ENCODE measurements around the gene SNX15.

SNX15 gene

GRCh38 chr11:64998690-64999431 is 28.4 kb upstream of the SNX15 start:
- no peak overlapping the region for H3K4me3 ChIP-seq (replicated peaks; ENCODE audit: insufficient read depth, low read length)
- DNase-seq (ENCODE audit: low read depth in 1 of 2, low spot score in 1 of 2) = no peak
- H3K27me3 ChIP-seq (ENCODE audit: insufficient read depth, poor library complexity, severe bottlenecking) = no peaks in the 10 kb centered on the region
- H3K27ac ChIP-seq (replicated peaks) = no peak overlapping the region
- no peak for TF ChIP-seq CTCF (IDR thresholded peaks at IDR 0.05; ENCODE audit: insufficient read depth, low read length)
- TF ChIP-seq SPI1 (IDR thresholded peaks at IDR 0.05; ENCODE audit: borderline replicate concordance, low read depth) = no peak
- no peak for TF ChIP-seq POLR2AphosphoS5 (IDR thresholded peaks at IDR 0.05; ENCODE audit: low read depth)
- no peak for TF ChIP-seq GABPA (IDR thresholded peaks at IDR 0.05; ENCODE audit: low read depth)
- TF ChIP-seq REST (IDR thresholded peaks at IDR 0.05; ENCODE audit: insufficient replicate concordance, low read depth) = no peak

- no peak overlapping the region for H3K27ac ChIP-seq (replicated peaks)
- H3K27me3 ChIP-seq (ENCODE audit: insufficient read depth, poor library complexity, severe bottlenecking) = no peaks in the 10 kb centered on the region
Measured at GRCh38 chr11:64999478-64999877, 27.8 kb upstream of the SNX15 start.

More at GRCh38 chr11:64999478-64999877, 27.8 kb upstream of the SNX15 start:
- no peak for DNase-seq (ENCODE audit: low read depth in 1 of 2, low spot score in 1 of 2)
- H3K4me3 ChIP-seq (replicated peaks; ENCODE audit: insufficient read depth, low read length) = no peak overlapping the region
- TF ChIP-seq POLR2AphosphoS5 (IDR thresholded peaks at IDR 0.05; ENCODE audit: low read depth) (no peak), CTCF (IDR thresholded peaks at IDR 0.05; ENCODE audit: insufficient read depth, low read length) (no peak), GABPA (IDR thresholded peaks at IDR 0.05; ENCODE audit: low read depth) (no peak), SPI1 (IDR thresholded peaks at IDR 0.05; ENCODE audit: borderline replicate concordance, low read depth) (no peak), REST (IDR thresholded peaks at IDR 0.05; ENCODE audit: insufficient replicate concordance, low read depth) (no peak)

Measured in HL-60 (cell line).